Thyroid gland (tissue), 4 donors: ENCODE results near the gene WASL. TPM values are rescaled to one million over a fixed set of nuclear protein-coding genes. Genes with fewer than 3 reads are reported as not detected.

Experiments
- DNase-seq, 2 donors: peaks; one replicate each; pipeline ENCODE4 v3.0.0-alpha.2; 2019
- H3K27ac ChIP-seq, 3 donors: fragments of 200-600 bp; sonication (generic); 1 replicate in 2 of 3; 2 replicates in 1 of 3; pipeline ENCODE4 v1.5.1; 2016 to 2019; ENCODE audit warnings: mild to moderate bottlenecking in 1 of 3, moderate library complexity in 1 of 3
- H3K27me3 ChIP-seq: fragments of 200-600 bp; sonication (generic); one replicate; pipeline ENCODE4 v1.5.1; 2019
- H3K36me3 ChIP-seq, 2 donors: fragments of 200-600 bp; sonication (generic); one replicate each; pipeline ENCODE4 v1.5.1; 2016 to 2019
- H3K4me1 ChIP-seq, 2 donors: fragments of 200-600 bp; sonication (generic); one replicate each; pipeline ENCODE4 v1.5.1; 2017 to 2019
- H3K4me3 ChIP-seq, 3 donors: fragments of 200-600 bp; sonication (generic); replicated peaks in 1 of 3; 1 replicate in 2 of 3; 2 replicates in 1 of 3; pipeline ENCODE4 v1.5.1; 2016; ENCODE audit warnings: mild to moderate bottlenecking in 1 of 3
- H3K9me3 ChIP-seq: fragments of 200-600 bp; sonication (generic); one replicate; pipeline ENCODE4 v1.5.1; 2017
- CTCF ChIP-seq, 6 experiments: fragments of 200-600 bp in 3 of 6; fragments of 450-650 bp in 3 of 6; sonication (generic) in 3 of 6; IDR thresholded peaks; one replicate each; pipeline ENCODE4 v1.5.1; 2016 to 2019; ENCODE audit warnings: antibody characterized with exemption in 6 of 6, mild to moderate bottlenecking in 2 of 6, inconsistent platforms in 1 of 6, moderate library complexity in 1 of 6
- POLR2A ChIP-seq, 2 donors: fragments of 450-650 bp; IDR thresholded peaks; one replicate each; pipeline ENCODE4 v1.6.1; 2017; ENCODE audit warnings: antibody characterized with exemption in 2 of 2, mild to moderate bottlenecking in 2 of 2, moderate library complexity in 1 of 2
- WGBS, 2 donors: methylation state at CpG; one replicate each; pipeline ENCODE4 v1.1.5; 2017; 5-methylcytosine and 5-hydroxymethylcytosine counted together
- intact Hi-C: fragments of 100-400 bp; cut with DNase I; formaldehyde crosslinking; loops from one replicate; pipeline ENCODE4 v1.15.1; 2023
- total RNA-seq, 4 donors: library from RNA; depleted of rRNA; stranded (reverse); fragments of >200 nt; gene quantifications; one replicate each; pipeline ENCODE4 v1.2.3, GENCODE V29; 2016

Gene WASL
- total RNA-seq, 4 donors from 2014 or later = 48.1 to 61.6 (median 55.4) TPM

- Histone ChIP-seq H3K36me3 (peaks cover 0 to 5% of the 10 kb centered on the region in 2 donors), H3K4me3 (no peak overlapping the region), H3K9me3 (no peaks in the 10 kb centered on the region), H3K27me3 (no peaks in the 10 kb centered on the region), H3K27ac (peak overlapping the region in 1 of 3 donors; percentile 44), H3K4me1 (peaks cover 0 to 5% of the 10 kb centered on the region in 2 donors)
- no peak for DNase-seq
- intact Hi-C loops = no loop called here
- WGBS, 2 donors = 92% methylated on average over 2 of the region's 2 CpGs
- TF ChIP-seq POLR2A (IDR thresholded peaks at IDR 0.05) (no peak), CTCF (IDR thresholded peaks at IDR 0.05) (no peak)
Observed at GRCh38 chr7:123690550-123690949, 58.3 kb downstream of the WASL start.

GRCh38 chr7:123689250-123689649 is 59.6 kb downstream of the WASL start:
- H3K27me3 ChIP-seq = no peaks in the 10 kb centered on the region
- H3K27ac ChIP-seq = peak overlapping the region; percentile 3 to 29 (median 5)
- peaks cover 0 to 5% of the 10 kb centered on the region in 2 donors for H3K36me3 ChIP-seq
- no peak overlapping the region for H3K4me3 ChIP-seq
- peaks cover 0 to 5% of the 10 kb centered on the region in 2 donors for H3K4me1 ChIP-seq
- H3K9me3 ChIP-seq = no peaks in the 10 kb centered on the region
- 78 to 79% methylated on average over 3 of the region's 3 CpGs for WGBS, 2 donors
- intact Hi-C loops = no loop called here
- no peak for TF ChIP-seq POLR2A (IDR thresholded peaks at IDR 0.05)
- no peak for TF ChIP-seq CTCF (IDR thresholded peaks at IDR 0.05)
- DNase-seq = no peak

GRCh38 chr7:123687727-123688126 is 61.1 kb downstream of the WASL start:
- Histone ChIP-seq H3K4me1 (peaks cover 0 to 5% of the 10 kb centered on the region in 2 donors), H3K27me3 (no peaks in the 10 kb centered on the region), H3K27ac (no peak overlapping the region), H3K9me3 (no peaks in the 10 kb centered on the region), H3K36me3 (peaks cover 0 to 8% of the 10 kb centered on the region in 2 donors), H3K4me3 (no peak overlapping the region)
- intact Hi-C loops = no loop called here
- WGBS, 2 donors = 94 to 97% methylated on average over 1 of the region's 1 CpG
- TF ChIP-seq CTCF (IDR thresholded peaks at IDR 0.05) (no peak), POLR2A (IDR thresholded peaks at IDR 0.05) (no peak)
- DNase-seq = no peak

- Histone ChIP-seq H3K27ac (no peak overlapping the region), H3K9me3 (no peaks in the 10 kb centered on the region), H3K27me3 (no peaks in the 10 kb centered on the region), H3K4me1 (peaks cover 2 to 9% of the 10 kb centered on the region in 2 donors), H3K36me3 (peaks cover 0 to 3% of the 10 kb centered on the region in 2 donors), H3K4me3 (no peak overlapping the region)
- intact Hi-C loops = no loop called here
- no peak for TF ChIP-seq CTCF (IDR thresholded peaks at IDR 0.05)
- TF ChIP-seq POLR2A (IDR thresholded peaks at IDR 0.05) = no peak
- no peak for DNase-seq
- 95 to 99% methylated on average over 2 of the region's 2 CpGs for WGBS, 2 donors
Observed at GRCh38 chr7:123687161-123687560, 61.6 kb downstream of the WASL start.

GRCh38 chr7:123682690-123683089 is 66.1 kb downstream of the WASL start:
- Histone ChIP-seq H3K4me1 (peaks cover 13 to 16% of the 10 kb centered on the region in 2 donors), H3K9me3 (no peaks in the 10 kb centered on the region), H3K27me3 (no peaks in the 10 kb centered on the region), H3K4me3 (no peak overlapping the region), H3K27ac (peak overlapping the region; percentile 64 to 75 (median 73)), H3K36me3 (peaks cover 0 to 3% of the 10 kb centered on the region in 2 donors)
- intact Hi-C loops = loop anchor here (5.0 kb wide), 1 partner anchor 185 kb away; no protein-coding TSS in a partner anchor
- TF ChIP-seq POLR2A (IDR thresholded peaks at IDR 0.05) = no peak
- peak in 5 of 6 experiments; percentile 13 to 74 (median 55) for TF ChIP-seq CTCF (IDR thresholded peaks at IDR 0.05)
- WGBS, 2 donors = 89 to 96% methylated on average over 1 of the region's 1 CpG
- DNase-seq = peak in 1 of 2 donors; percentile 9
